Spleen (tissue), 11 donors: ENCODE results near the gene HAPLN2. TPM values are rescaled to one million over a fixed set of nuclear protein-coding genes. Genes with fewer than 3 reads are reported as not detected.
A peak's percentile ranks its signal among the peaks of the same experiment; 100 is the strongest.

Experiments
- DNase-seq: peaks from one replicate; pipeline ENCODE4 v3.0.0-alpha.2; 2020
- H3K27ac ChIP-seq, 8 donors: fragments of 200-600 bp; sonication (generic) in 7 of 8; 1 replicate in 4 of 8; 2 replicates in 4 of 8; pipeline versions ENCODE4 v1.5.0 to v1.8.0; 2016 to 2021; ENCODE audit warnings: inconsistent platforms in 4 of 8, mild to moderate bottlenecking in 4 of 8, moderate library complexity in 1 of 8
- H3K27me3 ChIP-seq, 7 donors: fragments of 200-600 bp; sonication (generic) in 6 of 7; replicated peaks in 1 of 7; 1 replicate in 4 of 7; 2 replicates in 3 of 7; pipeline versions ENCODE4 v1.5.0 to v1.8.0; 2016 to 2021; ENCODE audit warnings: inconsistent platforms in 3 of 7, mild to moderate bottlenecking in 1 of 7
- H3K36me3 ChIP-seq, 6 donors: fragments of 200-600 bp; sonication (generic) in 5 of 6; 1 replicate in 4 of 6; 2 replicates in 2 of 6; pipeline versions ENCODE4 v1.5.0 to v1.8.0; 2016 to 2021; ENCODE audit warnings: inconsistent platforms in 2 of 6
- H3K4me1 ChIP-seq, 6 donors: fragments of 200-600 bp; sonication (generic) in 5 of 6; 1 replicate in 3 of 6; 2 replicates in 3 of 6; pipeline versions ENCODE4 v1.5.0 to v1.8.0; 2016 to 2021; ENCODE audit warnings: inconsistent platforms in 3 of 6
- H3K4me3 ChIP-seq, 8 donors: fragments of 200-600 bp; sonication (generic) in 7 of 8; 1 replicate in 4 of 8; 2 replicates in 4 of 8; pipeline versions ENCODE4 v1.5.0 to v1.8.0; 2016 to 2021; ENCODE audit warnings: inconsistent platforms in 4 of 8, mild to moderate bottlenecking in 4 of 8, moderate library complexity in 2 of 8
- H3K9me3 ChIP-seq, 8 donors: fragments of 200-600 bp; sonication (generic) in 7 of 8; 1 replicate in 4 of 8; 2 replicates in 4 of 8; pipeline versions ENCODE4 v1.5.0 to v1.8.0; 2016 to 2021; ENCODE audit warnings: inconsistent platforms in 4 of 8
- POLR2A ChIP-seq, 3 donors: fragments of 450-650 bp; IDR thresholded peaks; one replicate each; pipeline ENCODE4 v1.5.1; 2017; ENCODE audit warnings: antibody characterized with exemption in 3 of 3, mild to moderate bottlenecking in 1 of 3
- POLR2AphosphoS5 ChIP-seq, 3 donors: sonication (generic); formaldehyde crosslinking; IDR thresholded peaks; one replicate each; pipeline ENCODE4 v1.5.1; 2017; ENCODE audit warnings: antibody characterized with exemption in 3 of 3
- WGBS, 5 donors: extraction: QIAGEN DNeasy Blood & Tissue Kit in 3 of 5; methylation state at CpG; one replicate each; pipeline versions ENCODE4 v1.1.5 to v1.1.7; 2013 to 2018; 5-methylcytosine and 5-hydroxymethylcytosine counted together
- intact Hi-C: fragments of 100-400 bp; cut with DNase I; formaldehyde crosslinking; loops from one replicate; pipeline ENCODE4 v1.15.0; 2023; ENCODE audit warnings: low total_unique reads
- polyA plus RNA-seq, 3 donors: library from polyadenylated mRNA; stranded (reverse); fragments of 200-250 nt; gene quantifications; one replicate each; pipeline ENCODE4 v1.2.1, GENCODE V29; 2013
- total RNA-seq, 7 donors: library from RNA; depleted of rRNA in 3 of 7; stranded (reverse); fragments of >200 nt in 3 of 7; fragmentation: NEBNext Ultra II Directional in 4 of 7; extraction: Animal tissue kit (Norgen Biotek cat#: 25700) in 4 of 7; gene quantifications; one replicate each; pipeline versions ENCODE4 v1.1.0 to v1.2.1, GENCODE V29; 2016 to 2021
- TF ChIP-seq, protein P1 (sequence below), 11 experiments: fragments of 200-600 bp in 7 of 11; fragments of 450-650 bp in 4 of 11; sonication (generic) in 4 of 11; IDR thresholded peaks in 8 of 11; conservative IDR thresholded peaks in 3 of 11; 1 replicate in 7 of 11; 2 replicates in 4 of 11; pipeline versions ENCODE4 v1.4.0 to v1.8.0; 2016 to 2021; ENCODE audit warnings: antibody characterized with exemption in 11 of 11, inconsistent platforms in 4 of 11, mild to moderate bottlenecking in 1 of 11
- donor health status: healthy with polysubstance abuse.
- donor health status: DM: no; HTN: no; CAD: no; lungs with moderate emphysema.
- donor health status: DM: no; HTN: no; CAD: no.
- donor health status: Bipolar disorder and iron deficiency.
- donor health status: healthy.
- donor health status: DM: no; HTN: no; CAD: no.
- donor health status: DM: yes; HTN: yes; CAD: no.

Gene HAPLN2
- total and polyA plus RNA-seq, 10 donors = 0.20 to 1.1 (median 0.36) TPM; not detected in 4

DNA sequence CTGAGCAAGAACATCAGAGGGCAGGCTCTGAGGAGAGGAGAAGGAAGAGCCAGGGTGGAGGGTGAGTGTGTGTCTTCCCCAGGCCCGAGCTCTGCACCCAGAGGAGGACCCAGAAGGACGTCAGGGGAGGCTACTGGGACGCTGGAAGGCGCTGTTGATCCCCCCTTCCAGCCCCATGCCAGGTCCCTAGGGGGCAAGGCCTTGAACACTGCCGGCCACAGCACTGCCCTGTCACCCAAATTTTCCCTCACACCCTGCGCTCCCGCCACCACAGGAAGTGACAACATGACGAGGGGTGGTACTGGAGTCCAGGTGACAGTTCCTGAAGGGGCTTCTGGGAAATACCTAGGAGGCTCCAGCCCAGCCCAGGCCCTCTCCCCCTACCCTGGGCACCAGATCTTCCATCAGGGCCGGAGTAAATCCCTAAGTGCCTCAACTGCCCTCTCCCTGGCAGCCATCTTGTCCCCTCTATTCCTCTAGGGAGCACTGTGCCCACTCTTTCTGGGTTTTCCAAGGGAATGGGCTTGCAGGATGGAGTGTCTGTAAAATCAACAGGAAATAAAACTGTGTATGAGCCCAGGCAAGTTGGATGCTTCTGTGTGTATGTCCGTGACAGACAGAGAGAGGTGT, 39.8 kb downstream of the HAPLN2 start:
- no peaks in the 10 kb centered on the region for H3K9me3 ChIP-seq
- WGBS, 5 donors = 57 to 73% (median 72%) methylated on average over 9 to 10 of the region's 10 CpGs
- peak overlapping the region in 5 of 8 donors; percentile 19 to 87 (median 82) for H3K27ac ChIP-seq
- H3K4me3 ChIP-seq = no peak overlapping the region
- peaks cover 50 to 83% (median 75%) of the 10 kb centered on the region in 6 donors for H3K4me1 ChIP-seq
- TF ChIP-seq POLR2A (IDR thresholded peaks at IDR 0.05) (no peak), POLR2AphosphoS5 (IDR thresholded peaks at IDR 0.05) (no peak)
- TF ChIP-seq, protein P1, sequence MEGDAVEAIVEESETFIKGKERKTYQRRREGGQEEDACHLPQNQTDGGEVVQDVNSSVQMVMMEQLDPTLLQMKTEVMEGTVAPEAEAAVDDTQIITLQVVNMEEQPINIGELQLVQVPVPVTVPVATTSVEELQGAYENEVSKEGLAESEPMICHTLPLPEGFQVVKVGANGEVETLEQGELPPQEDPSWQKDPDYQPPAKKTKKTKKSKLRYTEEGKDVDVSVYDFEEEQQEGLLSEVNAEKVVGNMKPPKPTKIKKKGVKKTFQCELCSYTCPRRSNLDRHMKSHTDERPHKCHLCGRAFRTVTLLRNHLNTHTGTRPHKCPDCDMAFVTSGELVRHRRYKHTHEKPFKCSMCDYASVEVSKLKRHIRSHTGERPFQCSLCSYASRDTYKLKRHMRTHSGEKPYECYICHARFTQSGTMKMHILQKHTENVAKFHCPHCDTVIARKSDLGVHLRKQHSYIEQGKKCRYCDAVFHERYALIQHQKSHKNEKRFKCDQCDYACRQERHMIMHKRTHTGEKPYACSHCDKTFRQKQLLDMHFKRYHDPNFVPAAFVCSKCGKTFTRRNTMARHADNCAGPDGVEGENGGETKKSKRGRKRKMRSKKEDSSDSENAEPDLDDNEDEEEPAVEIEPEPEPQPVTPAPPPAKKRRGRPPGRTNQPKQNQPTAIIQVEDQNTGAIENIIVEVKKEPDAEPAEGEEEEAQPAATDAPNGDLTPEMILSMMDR (IDR thresholded peaks at IDR 0.05 in 8 of 11, conservative IDR thresholded peaks at IDR 0.05 in 3 of 11) = no peak
- H3K36me3 ChIP-seq = no peaks in the 10 kb centered on the region
- H3K27me3 ChIP-seq = peaks cover 0 to 42% (median 16%) of the 10 kb centered on the region in 7 donors
- intact Hi-C loops = no loop called here
- DNase-seq = no peak

DNA sequence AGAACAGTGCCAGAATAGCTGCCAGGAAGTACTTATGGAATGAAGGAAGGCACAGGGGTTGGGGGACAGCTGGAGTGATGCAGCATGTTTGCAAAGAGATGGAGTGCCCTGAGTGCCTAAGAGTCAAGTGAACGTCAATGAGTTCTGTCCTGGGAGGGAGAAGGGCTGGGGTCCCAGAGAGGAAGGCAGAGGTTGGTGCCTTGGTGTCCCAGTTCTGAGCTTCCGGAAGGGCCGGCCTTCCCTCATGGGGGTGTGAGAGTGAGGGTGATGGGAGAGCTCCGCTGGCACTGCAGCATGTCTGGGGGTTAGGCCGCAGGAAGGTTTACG, 40.4 kb downstream of the HAPLN2 start:
- H3K4me3 ChIP-seq = peak overlapping the region in 2 of 8 donors; percentile 16 to 55
- peaks cover 56 to 89% (median 81%) of the 10 kb centered on the region in 6 donors for H3K4me1 ChIP-seq
- 18 to 33% (median 29%) methylated on average over 6 of the region's 6 CpGs for WGBS, 5 donors

GRCh38 chr1:156659988-156660751, 41.0 kb downstream of the HAPLN2 start:
- H3K4me3 ChIP-seq = peak overlapping the region in 5 of 8 donors; percentile 7 to 55 (median 17)
- intact Hi-C loops = no loop called here
- H3K27ac ChIP-seq = peak overlapping the region; percentile 67 to 87 (median 80)
- no peaks in the 10 kb centered on the region for H3K36me3 ChIP-seq
- TF ChIP-seq, protein P1 (IDR thresholded peaks at IDR 0.05 in 8 of 11, conservative IDR thresholded peaks at IDR 0.05 in 3 of 11) = peak; percentile 94 to 99 (median 98)
- TF ChIP-seq POLR2A (IDR thresholded peaks at IDR 0.05) = no peak
- TF ChIP-seq POLR2AphosphoS5 (IDR thresholded peaks at IDR 0.05) = peak; percentile 62 to 85 (median 74)
- no peaks in the 10 kb centered on the region for H3K9me3 ChIP-seq
- peak; percentile 97 for DNase-seq
- H3K4me1 ChIP-seq = peaks cover 61 to 94% (median 86%) of the 10 kb centered on the region in 6 donors
- 11 to 21% (median 18%) methylated on average over 18 to 38 of the region's 38 CpGs for WGBS, 5 donors
- peaks cover 0 to 30% (median 16%) of the 10 kb centered on the region in 7 donors for H3K27me3 ChIP-seq

More for the DNA sequence above, 40.4 kb downstream of the HAPLN2 start:
- intact Hi-C loops = no loop called here
- no peak for DNase-seq
- Histone ChIP-seq H3K9me3 (no peaks in the 10 kb centered on the region), H3K27ac (peak overlapping the region in 5 of 8 donors; percentile 19 to 87 (median 82)), H3K27me3 (peaks cover 0 to 36% (median 16%) of the 10 kb centered on the region in 7 donors), H3K36me3 (no peaks in the 10 kb centered on the region)
- TF ChIP-seq POLR2AphosphoS5 (IDR thresholded peaks at IDR 0.05) (no peak), POLR2A (IDR thresholded peaks at IDR 0.05) (no peak)
- TF ChIP-seq, protein P1 (IDR thresholded peaks at IDR 0.05 in 8 of 11, conservative IDR thresholded peaks at IDR 0.05 in 3 of 11) = no peak

GRCh38 chr1:156660752-156661112, 41.5 kb downstream of the HAPLN2 start:
- H3K36me3 ChIP-seq = no peaks in the 10 kb centered on the region
- no peak for DNase-seq
- no peaks in the 10 kb centered on the region for H3K9me3 ChIP-seq
- no peak for TF ChIP-seq POLR2AphosphoS5 (IDR thresholded peaks at IDR 0.05)
- no peak for TF ChIP-seq POLR2A (IDR thresholded peaks at IDR 0.05)
- TF ChIP-seq, protein P1 (IDR thresholded peaks at IDR 0.05 in 8 of 11, conservative IDR thresholded peaks at IDR 0.05 in 3 of 11) = no peak
- peaks cover 0 to 25% (median 15%) of the 10 kb centered on the region in 7 donors for H3K27me3 ChIP-seq
- H3K4me3 ChIP-seq = peak overlapping the region in 5 of 8 donors; percentile 7 to 55 (median 17)
- H3K27ac ChIP-seq = peak overlapping the region; percentile 67 to 87 (median 80)
- 33 to 50% (median 47%) methylated on average over 2 of the region's 2 CpGs for WGBS, 5 donors
- intact Hi-C loops = no loop called here
- peaks cover 67 to 100% (median 92%) of the 10 kb centered on the region in 6 donors for H3K4me1 ChIP-seq
